Measurements from ENCODE around the gene HPN. TPM values are rescaled to one million over a fixed set of nuclear protein-coding genes. Genes with fewer than 3 reads are reported as not detected.

HPN gene
- total RNA-seq, 2 donors from 2014 or later, result 0.27 to 1.0 TPM

DNA sequence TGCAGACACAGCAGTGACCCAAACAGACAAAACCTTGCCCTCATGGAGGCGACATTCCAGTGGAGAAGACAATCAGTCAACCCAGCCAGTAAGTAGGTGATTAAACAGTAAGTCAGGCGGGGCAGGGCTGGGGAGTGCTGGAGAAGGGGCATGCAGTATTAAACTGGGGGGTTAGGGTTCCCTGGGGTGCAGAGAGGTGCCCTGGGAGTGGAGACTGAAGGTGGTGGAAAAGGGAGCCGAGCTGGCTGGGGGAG is 42.9 kb downstream of the HPN start:
- no peak for DNase-seq
- no peaks in the 10 kb centered on the region for H3K4me1 ChIP-seq
- no peaks in the 10 kb centered on the region for H3K36me3 ChIP-seq
- no peaks in the 10 kb centered on the region for H3K27me3 ChIP-seq
- H3K4me3 ChIP-seq, result no peak overlapping the region
- TF ChIP-seq, protein P1, sequence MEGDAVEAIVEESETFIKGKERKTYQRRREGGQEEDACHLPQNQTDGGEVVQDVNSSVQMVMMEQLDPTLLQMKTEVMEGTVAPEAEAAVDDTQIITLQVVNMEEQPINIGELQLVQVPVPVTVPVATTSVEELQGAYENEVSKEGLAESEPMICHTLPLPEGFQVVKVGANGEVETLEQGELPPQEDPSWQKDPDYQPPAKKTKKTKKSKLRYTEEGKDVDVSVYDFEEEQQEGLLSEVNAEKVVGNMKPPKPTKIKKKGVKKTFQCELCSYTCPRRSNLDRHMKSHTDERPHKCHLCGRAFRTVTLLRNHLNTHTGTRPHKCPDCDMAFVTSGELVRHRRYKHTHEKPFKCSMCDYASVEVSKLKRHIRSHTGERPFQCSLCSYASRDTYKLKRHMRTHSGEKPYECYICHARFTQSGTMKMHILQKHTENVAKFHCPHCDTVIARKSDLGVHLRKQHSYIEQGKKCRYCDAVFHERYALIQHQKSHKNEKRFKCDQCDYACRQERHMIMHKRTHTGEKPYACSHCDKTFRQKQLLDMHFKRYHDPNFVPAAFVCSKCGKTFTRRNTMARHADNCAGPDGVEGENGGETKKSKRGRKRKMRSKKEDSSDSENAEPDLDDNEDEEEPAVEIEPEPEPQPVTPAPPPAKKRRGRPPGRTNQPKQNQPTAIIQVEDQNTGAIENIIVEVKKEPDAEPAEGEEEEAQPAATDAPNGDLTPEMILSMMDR (IDR thresholded peaks at IDR 0.05), result no peak
- H3K9ac ChIP-seq (ENCODE audit: low read depth in 2 of 2, low read length in 2 of 2), result no peak overlapping the region
- intact Hi-C loops (cut with DNase I), result no loop called here
- no peak overlapping the region for H3K27ac ChIP-seq
- no peaks in the 10 kb centered on the region for H3K9me3 ChIP-seq

DNA sequence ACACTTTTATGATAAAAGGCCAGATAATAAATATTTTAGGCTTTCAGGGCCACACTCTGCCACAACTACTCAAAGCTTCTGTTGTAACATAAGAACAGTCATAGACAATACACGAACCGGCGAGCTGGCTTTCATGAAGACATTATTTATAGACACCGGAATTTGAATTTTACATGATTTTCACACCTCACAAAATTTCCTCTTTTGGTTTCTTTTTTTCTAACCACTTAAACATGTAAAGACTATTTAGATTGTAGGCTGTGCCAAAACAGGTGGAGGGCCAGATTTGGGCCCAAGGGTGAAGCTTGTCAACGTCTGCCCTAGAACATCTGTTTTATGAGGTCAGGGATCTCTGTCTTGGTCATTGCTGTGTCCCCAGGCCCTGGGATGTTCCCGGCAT is 44.4 kb downstream of the HPN start:
- no peak overlapping the region for H3K27ac ChIP-seq
- intact Hi-C loops (cut with DNase I), result no loop called here
- DNase-seq, result no peak
- no peaks in the 10 kb centered on the region for H3K27me3 ChIP-seq
- H3K36me3 ChIP-seq, result no peaks in the 10 kb centered on the region
- H3K9me3 ChIP-seq, result no peaks in the 10 kb centered on the region
- TF ChIP-seq, protein P1 (IDR thresholded peaks at IDR 0.05), result no peak
- H3K4me1 ChIP-seq, result no peaks in the 10 kb centered on the region
- no peak overlapping the region for H3K4me3 ChIP-seq
- H3K9ac ChIP-seq (ENCODE audit: low read depth in 2 of 2, low read length in 2 of 2), result no peak overlapping the region

DNA sequence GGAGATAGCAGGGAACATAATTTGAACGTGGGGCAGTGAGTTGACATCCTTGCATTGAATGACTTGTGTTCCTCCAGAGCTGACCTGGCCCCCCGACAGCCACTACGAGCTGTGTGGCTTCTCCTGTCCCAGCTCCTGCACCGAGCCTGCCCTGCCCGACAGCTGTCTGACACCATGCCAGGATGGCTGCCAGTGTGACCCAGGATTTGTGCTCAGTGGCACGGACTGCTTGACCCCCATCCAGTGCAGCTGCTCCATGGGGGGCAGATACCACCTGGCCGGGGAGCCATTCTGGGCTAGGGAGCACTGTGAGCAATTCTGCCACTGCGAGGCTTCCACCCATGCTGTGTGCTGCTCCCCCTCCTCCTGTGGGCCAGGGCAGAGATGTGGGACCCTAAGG is 44.9 kb downstream of the HPN start:
- H3K27ac ChIP-seq, result no peak overlapping the region
- no peaks in the 10 kb centered on the region for H3K36me3 ChIP-seq
- H3K9me3 ChIP-seq, result no peaks in the 10 kb centered on the region
- DNase-seq, result no peak
- no peaks in the 10 kb centered on the region for H3K4me1 ChIP-seq
- H3K27me3 ChIP-seq, result no peaks in the 10 kb centered on the region
- intact Hi-C loops (cut with DNase I), result no loop called here
- TF ChIP-seq, protein P1 (IDR thresholded peaks at IDR 0.05), result no peak
- no peak overlapping the region for H3K9ac ChIP-seq (ENCODE audit: low read depth in 2 of 2, low read length in 2 of 2)
- no peak overlapping the region for H3K4me3 ChIP-seq

DNA sequence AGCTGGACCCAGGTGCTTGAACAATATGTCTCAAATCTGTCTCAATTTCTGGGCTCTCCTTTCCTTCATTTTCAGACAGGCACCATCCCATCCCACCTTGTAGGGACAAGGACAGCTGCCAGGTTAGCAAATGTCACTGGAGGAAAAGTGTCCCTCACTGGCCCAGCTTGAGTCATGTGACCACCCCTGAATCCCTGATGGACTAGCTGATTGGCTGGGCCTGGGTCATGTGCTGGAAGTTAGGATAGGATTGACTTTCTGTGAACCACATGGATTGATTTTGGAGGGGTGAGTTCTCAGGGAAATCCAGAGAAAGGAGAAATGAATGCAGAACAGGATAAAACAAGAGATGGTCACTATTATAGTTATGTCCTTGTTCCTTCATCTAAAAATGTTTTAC is 45.9 kb downstream of the HPN start:
- H3K36me3 ChIP-seq, result no peaks in the 10 kb centered on the region
- no peak overlapping the region for H3K4me3 ChIP-seq
- H3K27ac ChIP-seq, result no peak overlapping the region
- no peaks in the 10 kb centered on the region for H3K9me3 ChIP-seq
- H3K9ac ChIP-seq (ENCODE audit: low read depth in 2 of 2, low read length in 2 of 2), result no peak overlapping the region
- TF ChIP-seq, protein P1 (IDR thresholded peaks at IDR 0.05), result no peak
- no peaks in the 10 kb centered on the region for H3K4me1 ChIP-seq
- no peaks in the 10 kb centered on the region for H3K27me3 ChIP-seq
- intact Hi-C loops (cut with DNase I), result no loop called here
- DNase-seq, result no peak

DNA sequence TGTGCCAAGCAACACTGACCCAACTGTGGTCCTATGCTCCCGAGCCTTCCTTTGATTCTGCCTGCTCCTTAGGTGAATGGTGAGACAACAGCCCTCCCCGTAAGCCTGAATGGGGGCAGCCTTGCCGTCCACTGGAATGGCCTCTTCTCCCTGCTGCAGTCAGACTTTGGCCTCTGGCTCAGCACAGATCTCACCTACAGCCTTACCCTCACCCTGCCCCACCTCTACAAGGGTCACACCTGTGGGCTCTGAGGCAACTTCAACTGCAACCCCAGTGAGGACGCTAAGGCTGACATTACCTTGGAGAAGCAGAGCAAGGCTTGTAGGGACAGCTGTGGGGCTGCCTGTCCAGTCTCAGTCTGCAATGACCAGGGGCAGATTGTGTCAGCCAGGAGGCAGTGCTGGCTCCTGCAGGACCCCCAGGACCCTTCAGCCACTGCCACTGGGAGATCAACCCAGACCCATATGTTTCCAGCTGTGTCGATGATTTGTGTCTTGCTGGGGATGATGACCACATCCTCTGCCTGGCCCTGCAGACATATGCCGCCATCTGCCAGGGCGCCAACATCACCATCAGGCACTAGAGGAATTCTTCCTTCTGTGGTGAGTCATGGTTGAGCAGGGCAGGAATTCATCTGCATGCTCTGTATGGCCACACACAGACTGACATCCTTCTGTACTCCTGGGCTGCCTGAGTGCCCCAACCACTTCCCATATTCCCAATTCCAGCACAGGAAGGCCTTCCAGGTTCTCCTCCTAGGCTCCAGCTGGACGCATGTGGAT is 46.8 kb downstream of the HPN start:
- no peaks in the 10 kb centered on the region for H3K36me3 ChIP-seq
- intact Hi-C loops (cut with DNase I), result no loop called here
- no peak overlapping the region for H3K27ac ChIP-seq
- no peak for DNase-seq
- no peak overlapping the region for H3K9ac ChIP-seq (ENCODE audit: low read depth in 2 of 2, low read length in 2 of 2)
- no peaks in the 10 kb centered on the region for H3K4me1 ChIP-seq
- H3K9me3 ChIP-seq, result no peaks in the 10 kb centered on the region
- TF ChIP-seq, protein P1 (IDR thresholded peaks at IDR 0.05), result no peak
- no peaks in the 10 kb centered on the region for H3K27me3 ChIP-seq
- H3K4me3 ChIP-seq, result no peak overlapping the region
